WERI-Rb-1 (cell line): Measurements from ENCODE around the gene R3HDM1.

ENCODE experiments used
- DNase-seq: peaks from one replicate; pipeline ENCODE4 v3.0.0-alpha.2; 2020
- H3K27ac ChIP-seq: fragments of 250-450 bp; sonication (Bioruptor Pico); 2 replicates; pipeline ENCODE4 v1.5.1; 2020; ENCODE audit warnings: mild to moderate bottlenecking, moderate library complexity
- H3K27me3 ChIP-seq: fragments of 250-450 bp; sonication (Bioruptor Pico); 2 replicates; pipeline ENCODE4 v1.5.1; 2021; ENCODE audit warnings: mild to moderate bottlenecking, low read depth, moderate library complexity; ENCODE audit not compliant: insufficient read depth, severe bottlenecking
- H3K36me3 ChIP-seq: fragments of 250-450 bp; sonication (Bioruptor Pico); 2 replicates; pipeline ENCODE4 v1.5.1; 2020; ENCODE audit warnings: mild to moderate bottlenecking, moderate library complexity
- H3K4me3 ChIP-seq: 2 replicates; pipeline ENCODE4 v1.5.1; 2011; ENCODE audit warnings: low read depth, mild to moderate bottlenecking, control low read depth, low read length
- H3K9me3 ChIP-seq: fragments of 250-450 bp; sonication (Bioruptor Pico); 2 replicates; pipeline ENCODE4 v1.5.1; 2021; ENCODE audit warnings: mild to moderate bottlenecking, moderate library complexity; ENCODE audit not compliant: severe bottlenecking
- TF ChIP-seq, protein P1 (sequence below): IDR thresholded peaks from 2 replicates; pipeline ENCODE4 v1.5.1; 2011; ENCODE audit warnings: low read depth, mild to moderate bottlenecking, control low read depth, inconsistent platforms, low read length

The R3HDM1 gene

DNA sequence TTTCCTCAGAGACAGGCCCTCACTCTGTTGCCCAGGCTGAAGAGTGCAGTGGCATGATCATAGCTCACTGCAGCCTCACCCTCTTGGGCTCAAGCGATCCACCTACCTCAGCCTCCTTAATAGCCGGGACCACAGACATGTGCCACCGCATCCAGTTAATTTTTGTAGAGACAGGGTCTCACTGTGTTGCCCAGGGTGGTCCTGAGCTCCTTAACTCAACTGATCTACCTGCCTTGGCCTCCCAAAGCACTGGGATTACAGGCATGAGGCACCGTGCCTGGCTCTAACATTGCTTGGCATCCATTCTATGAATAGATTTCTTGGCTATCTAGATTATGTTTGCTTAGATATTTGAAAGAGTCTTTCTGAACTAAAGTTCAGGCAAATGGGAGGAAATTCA, 21.6 kb downstream of the R3HDM1 start:
- Histone ChIP-seq H3K4me3 (no peak overlapping the region), H3K27me3 (no peaks in the 10 kb centered on the region), H3K36me3 (no peaks in the 10 kb centered on the region; the same call in 1 of the 2 replicates), H3K9me3 (no peaks in the 10 kb centered on the region), H3K27ac (no peak overlapping the region)
- DNase-seq: no peak
- TF ChIP-seq, protein P1, sequence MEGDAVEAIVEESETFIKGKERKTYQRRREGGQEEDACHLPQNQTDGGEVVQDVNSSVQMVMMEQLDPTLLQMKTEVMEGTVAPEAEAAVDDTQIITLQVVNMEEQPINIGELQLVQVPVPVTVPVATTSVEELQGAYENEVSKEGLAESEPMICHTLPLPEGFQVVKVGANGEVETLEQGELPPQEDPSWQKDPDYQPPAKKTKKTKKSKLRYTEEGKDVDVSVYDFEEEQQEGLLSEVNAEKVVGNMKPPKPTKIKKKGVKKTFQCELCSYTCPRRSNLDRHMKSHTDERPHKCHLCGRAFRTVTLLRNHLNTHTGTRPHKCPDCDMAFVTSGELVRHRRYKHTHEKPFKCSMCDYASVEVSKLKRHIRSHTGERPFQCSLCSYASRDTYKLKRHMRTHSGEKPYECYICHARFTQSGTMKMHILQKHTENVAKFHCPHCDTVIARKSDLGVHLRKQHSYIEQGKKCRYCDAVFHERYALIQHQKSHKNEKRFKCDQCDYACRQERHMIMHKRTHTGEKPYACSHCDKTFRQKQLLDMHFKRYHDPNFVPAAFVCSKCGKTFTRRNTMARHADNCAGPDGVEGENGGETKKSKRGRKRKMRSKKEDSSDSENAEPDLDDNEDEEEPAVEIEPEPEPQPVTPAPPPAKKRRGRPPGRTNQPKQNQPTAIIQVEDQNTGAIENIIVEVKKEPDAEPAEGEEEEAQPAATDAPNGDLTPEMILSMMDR: no peak

DNA sequence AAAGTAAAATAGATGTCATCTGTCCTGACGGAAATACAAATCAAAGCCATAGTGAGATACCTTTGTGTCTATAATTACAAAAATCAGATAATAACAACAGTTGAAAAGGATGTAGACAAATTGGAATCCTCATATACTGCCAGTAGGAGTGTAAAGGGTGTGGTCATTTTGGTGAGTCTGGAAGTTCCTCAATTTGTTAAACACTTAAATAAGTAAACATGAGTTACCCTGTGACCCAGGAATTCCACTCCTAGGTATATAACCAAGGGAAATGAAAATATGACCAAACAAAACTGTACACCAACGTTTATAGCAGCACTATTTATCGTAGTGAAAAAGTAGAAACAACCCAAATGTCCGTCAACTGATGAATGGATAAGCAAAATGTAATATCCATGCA, 24.0 kb downstream of the R3HDM1 start:
- H3K27ac ChIP-seq: no peak overlapping the region
- no peak for DNase-seq
- no peaks in the 10 kb centered on the region for H3K9me3 ChIP-seq
- TF ChIP-seq, protein P1: no peak
- no peak overlapping the region for H3K4me3 ChIP-seq
- H3K36me3 ChIP-seq: no peaks in the 10 kb centered on the region; the same call in 1 of the 2 replicates
- no peaks in the 10 kb centered on the region for H3K27me3 ChIP-seq

DNA sequence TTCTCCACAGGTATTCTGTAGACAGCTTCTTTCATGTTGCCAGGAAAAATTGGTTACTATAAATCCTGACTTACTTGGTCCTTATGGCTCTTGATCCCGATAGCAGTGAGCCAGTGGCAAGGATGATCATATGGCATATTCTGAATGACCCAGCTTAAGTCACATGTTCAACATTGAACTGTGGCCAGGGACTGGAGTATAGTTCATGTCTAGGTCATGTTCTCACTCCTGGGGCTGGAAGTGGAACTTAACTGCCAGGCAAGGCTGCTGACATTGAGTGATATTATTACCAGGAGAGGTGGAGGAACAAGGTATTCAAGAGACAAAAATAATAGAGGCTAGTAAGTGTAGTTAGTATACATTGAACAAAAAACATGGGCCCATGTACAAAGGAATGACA, 26.2 kb downstream of the R3HDM1 start:
- no peak for DNase-seq
- H3K36me3 ChIP-seq: no peaks in the 10 kb centered on the region; the same call in 1 of the 2 replicates
- H3K4me3 ChIP-seq: no peak overlapping the region
- H3K27me3 ChIP-seq: no peaks in the 10 kb centered on the region
- TF ChIP-seq, protein P1: no peak
- H3K27ac ChIP-seq: no peak overlapping the region
- H3K9me3 ChIP-seq: no peaks in the 10 kb centered on the region

DNA sequence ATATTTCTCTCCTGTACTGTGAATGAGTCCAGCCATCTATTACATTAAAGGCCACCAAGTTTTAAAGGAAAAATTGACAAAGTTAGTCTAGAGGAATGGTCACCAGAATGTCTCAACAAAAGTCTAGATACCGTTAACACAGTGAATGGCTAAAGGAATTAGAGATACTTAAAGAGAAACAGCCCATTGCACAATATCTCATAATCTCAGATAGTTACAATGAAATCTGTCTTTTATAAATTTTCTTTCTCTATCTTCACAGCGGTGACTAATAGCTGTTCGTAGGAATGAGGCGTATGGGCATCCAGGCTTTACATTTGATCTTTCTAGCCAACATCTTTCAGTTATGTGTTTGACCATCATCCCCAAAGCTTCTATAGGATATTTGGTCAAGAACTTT, 30.6 kb downstream of the R3HDM1 start:
- no peak overlapping the region for H3K4me3 ChIP-seq
- TF ChIP-seq, protein P1: no peak
- no peaks in the 10 kb centered on the region; the same call in 1 of the 2 replicates for H3K36me3 ChIP-seq
- H3K27ac ChIP-seq: no peak overlapping the region
- no peaks in the 10 kb centered on the region for H3K9me3 ChIP-seq
- no peaks in the 10 kb centered on the region for H3K27me3 ChIP-seq
- DNase-seq: no peak

DNA sequence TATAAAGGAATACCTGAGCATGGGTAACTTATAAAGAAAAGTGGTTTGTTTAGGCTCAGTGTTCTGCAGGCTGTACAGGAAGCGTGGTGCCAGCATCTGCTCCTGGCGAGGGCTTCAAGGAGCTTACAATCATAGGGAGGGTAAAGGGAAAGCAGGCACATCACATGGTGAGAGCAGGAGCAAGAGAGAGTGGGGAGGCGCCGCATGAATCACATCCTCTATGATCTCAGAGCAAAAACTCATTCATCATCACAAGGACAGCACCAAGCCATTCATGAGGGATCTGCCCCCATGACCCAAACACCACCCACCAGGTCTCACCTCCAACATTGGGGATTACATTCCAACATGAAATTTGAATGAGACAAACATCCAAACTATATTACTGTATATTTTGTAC, 32.5 kb downstream of the R3HDM1 start:
- Histone ChIP-seq H3K36me3 (no peaks in the 10 kb centered on the region; the same call in none of the 2 replicates), H3K27me3 (no peaks in the 10 kb centered on the region), H3K27ac (no peak overlapping the region), H3K4me3 (no peak overlapping the region), H3K9me3 (no peaks in the 10 kb centered on the region)
- TF ChIP-seq, protein P1: no peak
- no peak for DNase-seq

DNA sequence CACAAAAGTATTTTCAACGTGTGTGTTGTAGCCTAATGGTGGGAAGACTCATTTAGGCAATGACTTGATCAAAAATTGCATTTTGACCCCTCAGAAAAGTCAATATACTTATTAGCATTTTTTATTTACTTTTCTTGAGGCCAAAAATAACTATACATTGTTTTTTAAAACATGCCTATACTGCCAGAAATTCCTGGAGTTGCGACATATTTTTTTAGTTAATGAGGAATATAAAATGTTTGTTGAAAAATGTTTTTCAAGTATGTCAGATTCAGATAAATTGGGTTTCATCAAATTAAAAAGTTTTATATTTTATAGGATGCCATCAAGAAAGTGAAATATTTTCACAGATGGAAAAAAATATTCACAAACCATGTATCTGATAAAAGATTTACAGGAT, 39.6 kb downstream of the R3HDM1 start:
- Histone ChIP-seq H3K36me3 (no peaks in the 10 kb centered on the region; the same call in none of the 2 replicates), H3K9me3 (no peaks in the 10 kb centered on the region), H3K27ac (no peak overlapping the region), H3K27me3 (no peaks in the 10 kb centered on the region), H3K4me3 (no peak overlapping the region)
- TF ChIP-seq, protein P1: no peak
- DNase-seq: no peak
